Uterus (tissue), 4 donors: ENCODE results near the gene TUBA3D. TPM values are rescaled to one million over a fixed set of nuclear protein-coding genes. Genes with fewer than 3 reads are reported as not detected.
"Not testable (repeated sequence)": the region's sequence is repeated elsewhere in the genome, so short reads cannot be mapped to it uniquely, and the experiment has no call there.

Source experiments
- DNase-seq, 2 donors: peaks; one replicate each; pipeline ENCODE4 v3.0.0-alpha.2; 2019 to 2020
- H3K27ac ChIP-seq, 2 donors: fragments of 200-600 bp; sonication (generic); 1 replicate in 1 of 2; 2 replicates in 1 of 2; pipeline ENCODE4 v1.5.1; 2016 to 2018
- H3K27me3 ChIP-seq, 2 donors: fragments of 200-600 bp; sonication (generic); one replicate each; pipeline ENCODE4 v1.5.1; 2018 to 2019; ENCODE audit warnings: control low read depth in 1 of 2
- H3K36me3 ChIP-seq, 2 donors: fragments of 200-600 bp; sonication (generic); one replicate each; pipeline ENCODE4 v1.5.1; 2019; ENCODE audit warnings: control low read depth in 1 of 2
- H3K4me1 ChIP-seq, 2 donors: fragments of 200-600 bp; sonication (generic); one replicate each; pipeline ENCODE4 v1.5.1; 2018 to 2019; ENCODE audit warnings: control low read depth in 1 of 2
- H3K4me3 ChIP-seq, 2 donors: fragments of 200-600 bp; sonication (generic); 1 replicate in 1 of 2; 2 replicates in 1 of 2; pipeline ENCODE4 v1.5.1; 2018 to 2019; ENCODE audit warnings: mild to moderate bottlenecking in 1 of 2
- H3K9me3 ChIP-seq, 2 donors: fragments of 200-600 bp; sonication (generic); one replicate each; pipeline ENCODE4 v1.5.1; 2019; ENCODE audit warnings: control low read depth in 1 of 2
- intact Hi-C: fragments of 100-400 bp; cut with DNase I; formaldehyde crosslinking; loops from one replicate; pipeline ENCODE4 v1.15.1; 2023; ENCODE audit warnings: low total_unique reads
- total RNA-seq, 4 donors: library from RNA; depleted of rRNA in 3 of 4; stranded (reverse); fragments of >200 nt in 3 of 4; gene quantifications; one replicate each; pipeline versions ENCODE4 v1.1.0 to v1.2.4, GENCODE V29; 2014 to 2023
- donor health status: DM: yes; HTN: yes; CAD: no.

Gene TUBA3D
- total RNA-seq, 4 donors from 2014 or later, result 1.0 to 30.3 (median 9.3) TPM

- H3K9me3 ChIP-seq, H3K27ac ChIP-seq, H3K36me3 ChIP-seq, intact Hi-C loops, DNase-seq, H3K4me1 ChIP-seq, H3K27me3 ChIP-seq, H3K4me3 ChIP-seq: not testable (repeated sequence)
Observed at GRCh38 chr2:131467722-131468121, 8.2 kb upstream of the TUBA3D start.

- H3K27ac ChIP-seq, H3K4me3 ChIP-seq, H3K36me3 ChIP-seq, H3K27me3 ChIP-seq, intact Hi-C loops, DNase-seq, H3K9me3 ChIP-seq, H3K4me1 ChIP-seq: not testable (repeated sequence)
Observed at GRCh38 chr2:131470944-131471343, 5.0 kb upstream of the TUBA3D start.

GRCh38 chr2:131471624-131472023, 4.3 kb upstream of the TUBA3D start:
- intact Hi-C loops, H3K27me3 ChIP-seq, H3K9me3 ChIP-seq, H3K4me1 ChIP-seq, DNase-seq, H3K27ac ChIP-seq, H3K36me3 ChIP-seq, H3K4me3 ChIP-seq: not testable (repeated sequence)

GRCh38 chr2:131473266-131473665, 2.7 kb upstream of the TUBA3D start:
- intact Hi-C loops, H3K27me3 ChIP-seq, DNase-seq, H3K4me1 ChIP-seq, H3K4me3 ChIP-seq, H3K27ac ChIP-seq, H3K36me3 ChIP-seq, H3K9me3 ChIP-seq: not testable (repeated sequence)

- H3K4me1 ChIP-seq, H3K36me3 ChIP-seq, DNase-seq, H3K27me3 ChIP-seq, intact Hi-C loops, H3K27ac ChIP-seq, H3K4me3 ChIP-seq, H3K9me3 ChIP-seq: not testable (repeated sequence)
Observed at GRCh38 chr2:131476363-131476762, 444 bp downstream of the TUBA3D start.

GRCh38 chr2:131477227-131477626, 1.3 kb downstream of the TUBA3D start:
- DNase-seq, intact Hi-C loops, H3K36me3 ChIP-seq, H3K27ac ChIP-seq, H3K4me3 ChIP-seq, H3K9me3 ChIP-seq, H3K27me3 ChIP-seq, H3K4me1 ChIP-seq: not testable (repeated sequence)

- H3K36me3 ChIP-seq, intact Hi-C loops, H3K9me3 ChIP-seq: not testable (repeated sequence)
Observed at GRCh38 chr2:131478074-131478849, 2.3 kb downstream of the TUBA3D start.

GRCh38 chr2:131478850-131479461, 3.0 kb downstream of the TUBA3D start:
- H3K9me3 ChIP-seq, H3K4me3 ChIP-seq, H3K27me3 ChIP-seq, H3K36me3 ChIP-seq, intact Hi-C loops, H3K4me1 ChIP-seq: not testable (repeated sequence)
- peak overlapping the region; percentile 6 to 74 for H3K27ac ChIP-seq
- peak; percentile 55 to 66 for DNase-seq

More at GRCh38 chr2:131478074-131478849, 2.3 kb downstream of the TUBA3D start:
- H3K27ac ChIP-seq, result peak overlapping the region in 1 of 2 donors; percentile 54
- not testable (repeated sequence) for H3K4me1 ChIP-seq, DNase-seq, H3K4me3 ChIP-seq, H3K27me3 ChIP-seq

GRCh38 chr2:131480351-131480750, 4.4 kb downstream of the TUBA3D start:
- H3K4me1 ChIP-seq, H3K27ac ChIP-seq, intact Hi-C loops, H3K36me3 ChIP-seq, H3K9me3 ChIP-seq, DNase-seq, H3K4me3 ChIP-seq, H3K27me3 ChIP-seq: not testable (repeated sequence)

GRCh38 chr2:131482506-131483155, 6.7 kb downstream of the TUBA3D start:
- H3K36me3 ChIP-seq, intact Hi-C loops, H3K4me1 ChIP-seq, H3K27ac ChIP-seq, H3K27me3 ChIP-seq, H3K9me3 ChIP-seq, DNase-seq, H3K4me3 ChIP-seq: not testable (repeated sequence)

GRCh38 chr2:131483981-131484820, 8.3 kb downstream of the TUBA3D start:
- intact Hi-C loops, H3K36me3 ChIP-seq, H3K4me1 ChIP-seq, H3K9me3 ChIP-seq, H3K4me3 ChIP-seq, DNase-seq, H3K27me3 ChIP-seq, H3K27ac ChIP-seq: not testable (repeated sequence)

- H3K27me3 ChIP-seq, H3K36me3 ChIP-seq, intact Hi-C loops, H3K9me3 ChIP-seq, H3K4me1 ChIP-seq, H3K4me3 ChIP-seq, DNase-seq, H3K27ac ChIP-seq: not testable (repeated sequence)
Observed at GRCh38 chr2:131484906-131485460, 9.1 kb downstream of the TUBA3D start.
